Endothelial cell of umbilical vein (primary cell): Measurements from ENCODE around the gene ZNF398. TPM values are rescaled to one million over a fixed set of nuclear protein-coding genes. Genes with fewer than 3 reads are reported as not detected.

Source experiments
- BruUV-seq: library from RNA; stranded (reverse); fragments of 400-500 nt; replicated peaks from 2 replicates; lab custom pipeline; 2021; lab: Mats Ljungman, UMichigan
- CTCF ChIA-PET: fragments of 300-600, 350-600 bp; sonication (Branson Sonifier 250); formaldehyde crosslinking; loops from one replicate; lab custom pipeline; 2021; ENCODE audit warnings: antibody characterized with exemption, inconsistent platforms; lab: Charles Lee
- POLR2A ChIA-PET: fragments of 300-600, 350-600 bp; sonication (Branson Sonifier 250); formaldehyde crosslinking; loops from one replicate; lab custom pipeline; 2021; ENCODE audit warnings: antibody characterized with exemption, inconsistent platforms; lab: Charles Lee
- DNase-seq: peaks from one replicate; pipeline ENCODE4 v3.0.0-alpha.2; 2011; ENCODE audit warnings: low read depth, low spot score
- FAIRE-seq: peaks from 2 replicates; lab custom pipeline; 2011; peaks lifted over from hg19 to GRCh38; lab: Jason Lieb, UNC
- H2AFZ ChIP-seq: 2 replicates; pipeline ENCODE4 v1.6.0; 2012; ENCODE audit warnings: low read depth, low read length, control low read depth, inconsistent platforms
- H3K27ac ChIP-seq: 2 replicates; pipeline ENCODE4 v1.5.1; 2011; ENCODE audit warnings: low read depth, mild to moderate bottlenecking, control low read depth, low read length, moderate library complexity; ENCODE audit not compliant: insufficient read depth
- H3K27me3 ChIP-seq, 2 experiments: 2 replicates each; pipeline versions ENCODE4 v1.6.0 to v1.6.1; 2011; ENCODE audit warnings: low read length in 2 of 2, mixed read lengths in 1 of 2; ENCODE audit not compliant: control insufficient read depth in 2 of 2, insufficient read depth in 2 of 2
- H3K36me3 ChIP-seq, 2 experiments: 2 replicates in 1 of 2; 3 replicates in 1 of 2; pipeline ENCODE4 v1.5.1; 2011; ENCODE audit warnings: low read length in 2 of 2, mild to moderate bottlenecking in 1 of 2, moderate library complexity in 1 of 2; ENCODE audit not compliant: control insufficient read depth in 2 of 2, insufficient read depth in 2 of 2; ENCODE audit errors: extremely low read depth in 1 of 2
- H3K4me1 ChIP-seq: 3 replicates; pipeline ENCODE4 v1.5.1; 2011; ENCODE audit warnings: mild to moderate bottlenecking, low read length; ENCODE audit not compliant: control insufficient read depth, insufficient read depth; ENCODE audit errors: extremely low read depth
- H3K4me2 ChIP-seq: 2 replicates; pipeline ENCODE4 v1.6.1; 2011; ENCODE audit warnings: low read length, control low read depth, mixed read lengths; ENCODE audit not compliant: insufficient read depth
- H3K4me3 ChIP-seq, 3 experiments: fragments of 200-600 bp in 1 of 3; sonication (generic), shearing (Covaris generic) in 1 of 3; replicated peaks in 1 of 3; 2 replicates each; pipeline ENCODE4 v1.5.1; 2011 to 2016; ENCODE audit warnings: control low read depth in 3 of 3, low read length in 3 of 3, mild to moderate bottlenecking in 2 of 3, inconsistent platforms in 1 of 3, low read depth in 1 of 3, moderate library complexity in 1 of 3; ENCODE audit not compliant: insufficient read depth in 1 of 3
- H3K79me2 ChIP-seq: 2 replicates; pipeline ENCODE4 v1.6.0; 2012; ENCODE audit warnings: low read length, inconsistent platforms; ENCODE audit not compliant: control insufficient read depth, insufficient read depth
- H3K9ac ChIP-seq: replicated peaks from 2 replicates; pipeline ENCODE3; 2011; ENCODE audit warnings: low read length, control low read depth; ENCODE audit not compliant: insufficient read depth; ENCODE audit errors: extremely low read depth
- H3K9me1 ChIP-seq: replicated peaks from 3 replicates; pipeline ENCODE4 v1.6.0; 2011; ENCODE audit warnings: mild to moderate bottlenecking, low read length; ENCODE audit not compliant: control insufficient read depth, insufficient read depth; ENCODE audit errors: extremely low read depth
- H3K9me3 ChIP-seq: replicated peaks from 2 replicates; pipeline ENCODE4 v1.5.1; 2012; ENCODE audit warnings: low read length, inconsistent platforms; ENCODE audit not compliant: control insufficient read depth, insufficient read depth
- H4K20me1 ChIP-seq: replicated peaks from 2 replicates; pipeline ENCODE3; 2011; ENCODE audit warnings: mild to moderate bottlenecking, low read length; ENCODE audit not compliant: control insufficient read depth, insufficient read depth; ENCODE audit errors: extremely low read depth
- CTCF ChIP-seq, 2 donors: IDR thresholded peaks; 1 replicate in 1 of 2; 2 replicates in 1 of 2; pipeline ENCODE4 v1.5.1; 2011; ENCODE audit warnings: low read length in 2 of 2, mild to moderate bottlenecking in 2 of 2, moderate library complexity in 2 of 2, control low read depth in 1 of 2, inconsistent platforms in 1 of 2, low read depth in 1 of 2; ENCODE audit not compliant: insufficient read depth in 1 of 2; ENCODE audit errors: extremely low read depth in 1 of 2
- EZH2 ChIP-seq: IDR thresholded peaks from 2 replicates; pipeline ENCODE4 v1.6.1; 2012; ENCODE audit warnings: borderline replicate concordance, low read depth, mild to moderate bottlenecking, moderate library complexity, low read length, inconsistent platforms; ENCODE audit not compliant: severe bottlenecking
- FOS ChIP-seq: IDR thresholded peaks from 2 replicates; pipeline ENCODE4 v1.6.1; 2011; ENCODE audit warnings: mild to moderate bottlenecking, low read length, moderate library complexity, borderline replicate concordance; ENCODE audit not compliant: insufficient read depth
- GATA2 ChIP-seq: IDR thresholded peaks from 2 replicates; pipeline ENCODE4 v1.7.0; 2011; ENCODE audit warnings: low read depth, mild to moderate bottlenecking, moderate library complexity, mixed read lengths, low read length; ENCODE audit not compliant: insufficient read length, insufficient read depth
- JUN ChIP-seq: IDR thresholded peaks from 2 replicates; pipeline ENCODE4 v1.6.1; 2011; ENCODE audit warnings: borderline replicate concordance, low read depth; ENCODE audit not compliant: insufficient read length, insufficient read depth
- MAX ChIP-seq: IDR thresholded peaks from 2 replicates; pipeline ENCODE4 v1.6.1; 2011; ENCODE audit not compliant: insufficient read depth, insufficient read length
- MYC ChIP-seq: IDR thresholded peaks from one replicate; pipeline ENCODE4 v1.6.1; 2011; ENCODE audit warnings: mild to moderate bottlenecking, low read depth, low read length
- POLR2A ChIP-seq: IDR thresholded peaks from 2 replicates; pipeline ENCODE4 v1.6.1; 2012; ENCODE audit warnings: low read depth, mild to moderate bottlenecking, control low read depth, low read length
- POLR2AphosphoS5 ChIP-seq: IDR thresholded peaks from 2 replicates; pipeline ENCODE4 v1.6.1; 2012; ENCODE audit warnings: low read depth, mild to moderate bottlenecking, control low read depth, low read length, moderate library complexity; ENCODE audit not compliant: insufficient read depth
- dilution Hi-C: fragments of 300-500 bp; cut with MboI; formaldehyde crosslinking; loops from one replicate; pipeline ENCODE4 v1.15.0; 2019; ENCODE audit warnings: low sequenced_read_pairs; ENCODE audit not compliant: extremely low pct_ligation_motif_present
- intact Hi-C: fragments of 100-400 bp; cut with micrococcal nuclease; formaldehyde crosslinking; loops from one replicate; pipeline ENCODE4 v1.10.0; 2022
- polyA plus RNA-seq, 4 experiments: library from polyadenylated mRNA; depleted of rRNA in 3 of 4; stranded (reverse) in 3 of 4; unstranded in 1 of 4; fragments of >200 nt; gene quantifications; 2 replicates each; pipeline versions ENCODE4 v1.2.1 to v1.2.3, GENCODE V29; 2011 to 2012; ENCODE audit warnings: missing spikeins in 1 of 4
- total RNA-seq: library from RNA; stranded (reverse); gene quantifications from 2 replicates; pipeline ENCODE4 v1.2.3, GENCODE V29; 2021

Gene ZNF398
- total and polyA plus RNA-seq, 2 donors (not counting 3 experiments of a cell fraction or from before 2014, with no cell fraction given), result 7.5 to 10.6 TPM

DNA sequence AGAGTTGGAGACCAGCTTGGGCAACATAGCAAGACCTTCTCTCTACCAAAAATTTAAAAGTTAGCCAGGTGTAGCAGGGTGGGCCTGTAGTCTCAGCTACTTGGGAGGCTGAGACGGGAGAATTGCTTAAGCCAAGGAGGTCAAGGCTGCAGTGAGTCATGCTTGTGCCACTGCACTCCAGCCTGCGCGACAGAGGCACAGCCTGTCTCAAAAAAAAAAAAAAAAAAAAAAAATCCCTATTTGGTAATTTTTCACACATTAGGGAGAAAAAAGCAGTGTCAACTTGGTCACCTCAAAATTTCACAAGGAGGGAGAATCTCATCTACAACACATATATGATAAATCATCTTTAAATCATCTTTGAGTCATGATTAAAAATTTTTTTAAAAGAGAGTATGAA is 6.4 kb upstream of the ZNF398 start:
- Histone ChIP-seq H3K36me3 (no peaks in the 10 kb centered on the region), H3K27me3 (no peaks in the 10 kb centered on the region), H3K9me1 (no peaks in the 10 kb centered on the region), H3K27ac (no peak overlapping the region), H3K79me2 (no peaks in the 10 kb centered on the region), H4K20me1 (no peaks in the 10 kb centered on the region), H3K4me3 (no peak overlapping the region), H3K9me3 (no peaks in the 10 kb centered on the region), H3K9ac (no peak overlapping the region), H3K4me2 (no peak overlapping the region), H2AFZ (no peak overlapping the region), H3K4me1 (no peaks in the 10 kb centered on the region)
- dilution Hi-C loops (no loop called here), intact Hi-C loops (no loop called here)
- ChIA-PET POLR2A (no interaction called here), CTCF (no interaction called here)
- TF ChIP-seq JUN, result no peak
- TF ChIP-seq GATA2, result no peak
- TF ChIP-seq POLR2AphosphoS5, result no peak
- TF ChIP-seq EZH2, result no peak
- TF ChIP-seq FOS, result no peak
- TF ChIP-seq CTCF (IDR thresholded peaks at IDR 0.05; ENCODE audit: extremely low read depth in 1 of 2, insufficient read depth in 1 of 2, low read depth in 1 of 2, low read length in 2 of 2), result no peak
- no peak for TF ChIP-seq MAX
- TF ChIP-seq POLR2A, result no peak
- TF ChIP-seq MYC, result no peak
- no peak for DNase-seq
- no peak for FAIRE-seq
- BruUV-seq, result no TSS peak
